ENCODE measurements around the gene PLXNA1. TPM values are rescaled to one million over a fixed set of nuclear protein-coding genes. Genes with fewer than 3 reads are reported as not detected.

Gene PLXNA1
- polyA plus RNA-seq, 1 of the 3 experiments (the other 2 are of a cell fraction) = 48.1 TPM

GRCh38 chr3:126973814-126974213 is 9.1 kb upstream of the PLXNA1 start:
- POLR2A ChIA-PET = no interaction called here
- Histone ChIP-seq H3K27ac (ENCODE audit: low read depth in 2 of 2, low read length in 1 of 2) (no peak overlapping the region), H3K9ac (no peak overlapping the region), H3K9me2 (no peaks in the 10 kb centered on the region), H3K4me1 (ENCODE audit: control insufficient read depth in 1 of 2, insufficient read depth in 2 of 2, low read depth in 1 of 2, low read length in 1 of 2) (peaks cover 0 to 18% of the 10 kb centered on the region in 2 experiments; a peak in 1 of 4 replicates), H3K9me3 (peaks cover 10% of the 10 kb centered on the region; the same call in 1 of the 2 replicates), H3F3A (replicated peaks; ENCODE audit: insufficient read depth) (no peaks in the 10 kb centered on the region), H4K20me1 (ENCODE audit: insufficient read depth) (no peaks in the 10 kb centered on the region), H3K36me3 (replicated peaks in 1 of 2; ENCODE audit: control insufficient read depth in 1 of 2, insufficient read depth in 2 of 2, low read length in 1 of 2) (no peaks in the 10 kb centered on the region), H3K79me2 (ENCODE audit: insufficient read depth) (no peaks in the 10 kb centered on the region), H2AFZ (ENCODE audit: low read depth) (no peak overlapping the region), H3K4me3 (ENCODE audit: low read depth in 2 of 2, low read length in 1 of 2) (no peak overlapping the region), H3K4me2 (no peak overlapping the region), H3K27me3 (ENCODE audit: insufficient read depth) (no peaks in the 10 kb centered on the region)
- 63% methylated on average over 1 of the region's 1 CpG for WGBS (ENCODE audit: low lambda C conversion rate)
- TF ChIP-seq RXRA (IDR thresholded peaks at IDR 0.05; ENCODE audit: borderline replicate concordance, low read depth) (no peak), ZBTB33 (IDR thresholded peaks at IDR 0.05; ENCODE audit: borderline replicate concordance, low read depth) (no peak), TCF12 (IDR thresholded peaks at IDR 0.05) (no peak), USF1 (IDR thresholded peaks at IDR 0.05; ENCODE audit: borderline replicate concordance, low read depth) (no peak), IRF3 (IDR thresholded peaks at IDR 0.05; ENCODE audit: low read depth, low read length) (no peak), YY1 (IDR thresholded peaks at IDR 0.05; ENCODE audit: low read depth) (no peak), MXI1 (IDR thresholded peaks at IDR 0.05; ENCODE audit: low read depth, low read length) (no peak), RAD21 (IDR thresholded peaks at IDR 0.05; ENCODE audit: low read length) (no peak), SIN3A (IDR thresholded peaks at IDR 0.05; ENCODE audit: borderline replicate concordance, low read depth, low read length) (no peak), JUND (IDR thresholded peaks at IDR 0.05) (no peak), FOXJ3 (CRISPR knock-in tag; IDR thresholded peaks at IDR 0.05) (no peak), EP300 (IDR thresholded peaks at IDR 0.05; ENCODE audit: borderline replicate concordance in 1 of 2, low read depth in 1 of 2, low read length in 1 of 2) (no peak), TAF1 (IDR thresholded peaks at IDR 0.05; ENCODE audit: borderline replicate concordance, low read depth, low read length) (no peak)
- no peak for DNase-seq
- CTCF ChIA-PET = interaction anchor here (0.6 to 4.5 kb wide), 6 partner anchors 8 to 482 kb away, joined by 3 to 28 read pairs (median 4); partner anchors contain the start of gene PLXNA1

GRCh38 chr3:126974756-126975155 is 8.2 kb upstream of the PLXNA1 start:
- Histone ChIP-seq H4K20me1 (ENCODE audit: insufficient read depth) (no peaks in the 10 kb centered on the region), H3K79me2 (ENCODE audit: insufficient read depth) (no peaks in the 10 kb centered on the region), H3K9ac (no peak overlapping the region), H3K4me2 (no peak overlapping the region), H3K4me1 (ENCODE audit: control insufficient read depth in 1 of 2, insufficient read depth in 2 of 2, low read depth in 1 of 2, low read length in 1 of 2) (peaks cover 0 to 18% of the 10 kb centered on the region in 2 experiments; a peak in 1 of 4 replicates), H3K27ac (ENCODE audit: low read depth in 2 of 2, low read length in 1 of 2) (no peak overlapping the region), H3K27me3 (ENCODE audit: insufficient read depth) (no peaks in the 10 kb centered on the region), H3F3A (replicated peaks; ENCODE audit: insufficient read depth) (no peaks in the 10 kb centered on the region), H3K36me3 (replicated peaks in 1 of 2; ENCODE audit: control insufficient read depth in 1 of 2, insufficient read depth in 2 of 2, low read length in 1 of 2) (no peaks in the 10 kb centered on the region), H3K9me2 (no peaks in the 10 kb centered on the region), H2AFZ (ENCODE audit: low read depth) (no peak overlapping the region), H3K9me3 (peaks cover 10% of the 10 kb centered on the region; the same call in 1 of the 2 replicates), H3K4me3 (ENCODE audit: low read depth in 2 of 2, low read length in 1 of 2) (no peak overlapping the region)
- TF ChIP-seq FOSL2 (IDR thresholded peaks at IDR 0.05; ENCODE audit: borderline replicate concordance, low read depth) (no peak), TEAD4 (IDR thresholded peaks at IDR 0.05; ENCODE audit: borderline replicate concordance, insufficient read depth) (no peak), REST (IDR thresholded peaks at IDR 0.05; ENCODE audit: low read depth, low read length) (no peak), RFX5 (IDR thresholded peaks at IDR 0.05; ENCODE audit: low read length) (no peak), TAF1 (IDR thresholded peaks at IDR 0.05; ENCODE audit: borderline replicate concordance, low read depth, low read length) (no peak), SIN3A (IDR thresholded peaks at IDR 0.05; ENCODE audit: borderline replicate concordance, low read depth, low read length) (no peak), NFIC (IDR thresholded peaks at IDR 0.05; ENCODE audit: borderline replicate concordance) (no peak), FOXM1 (IDR thresholded peaks at IDR 0.05; ENCODE audit: low read depth) (no peak), TCF12 (IDR thresholded peaks at IDR 0.05) (no peak), EZH2phosphoT487 (IDR thresholded peaks at IDR 0.05; ENCODE audit: borderline replicate concordance, low read depth) (no peak), RCOR1 (IDR thresholded peaks at IDR 0.05; ENCODE audit: low read length) (no peak)
- DNase-seq = no peak
- WGBS (ENCODE audit: low lambda C conversion rate) = 28% methylated on average over 3 of the region's 3 CpGs
- ChIA-PET POLR2A (no interaction called here), CTCF (no interaction called here)

All from SK-N-SH (cell line).